ENCODE data around the gene CCKAR. TPM values are rescaled to one million over a fixed set of nuclear protein-coding genes. Genes with fewer than 3 reads are reported as not detected.

CCKAR gene
- total RNA-seq, 2 donors from 2014 or later = not detected

- no peaks in the 10 kb centered on the region for H3K36me3 ChIP-seq
- TF ChIP-seq CTCF (IDR thresholded peaks at IDR 0.05) = no peak
- DNase-seq (ENCODE audit: low spot score) = no peak
Observed at GRCh38 chr4:26450418-26450817, 39.9 kb downstream of the CCKAR start.

GRCh38 chr4:26447378-26447777, 42.9 kb downstream of the CCKAR start:
- Histone ChIP-seq H3K9me3 (peaks cover 0 to 4% of the 10 kb centered on the region in 2 donors), H3K27me3 (no peaks in the 10 kb centered on the region), H3K36me3 (no peaks in the 10 kb centered on the region), H3K4me3 (no peak overlapping the region), H3K27ac (no peak overlapping the region), H3K4me1 (no peaks in the 10 kb centered on the region)
- no peak for TF ChIP-seq CTCF (IDR thresholded peaks at IDR 0.05)
- no peak for DNase-seq (ENCODE audit: low spot score)

More at GRCh38 chr4:26450418-26450817, 39.9 kb downstream of the CCKAR start:
- H3K9me3 ChIP-seq = peaks cover 0 to 8% of the 10 kb centered on the region in 2 donors
- H3K27ac ChIP-seq = no peak overlapping the region
- no peaks in the 10 kb centered on the region for H3K27me3 ChIP-seq
- no peaks in the 10 kb centered on the region for H3K4me1 ChIP-seq
- H3K4me3 ChIP-seq = no peak overlapping the region

- Histone ChIP-seq H3K36me3 (no peaks in the 10 kb centered on the region), H3K27ac (no peak overlapping the region), H3K4me1 (peaks cover 0 to 8% of the 10 kb centered on the region in 2 donors), H3K9me3 (peaks cover 0 to 4% of the 10 kb centered on the region in 2 donors), H3K27me3 (no peaks in the 10 kb centered on the region), H3K4me3 (no peak overlapping the region)
- DNase-seq (ENCODE audit: low spot score) = no peak
- TF ChIP-seq CTCF (IDR thresholded peaks at IDR 0.05) = no peak
Observed at GRCh38 chr4:26441771-26442170, 48.5 kb downstream of the CCKAR start.

GRCh38 chr4:26441102-26441501, 49.2 kb downstream of the CCKAR start:
- no peak for DNase-seq (ENCODE audit: low spot score)
- peaks cover 0 to 8% of the 10 kb centered on the region in 2 donors for H3K4me1 ChIP-seq
- no peak overlapping the region for H3K4me3 ChIP-seq
- H3K27me3 ChIP-seq = no peaks in the 10 kb centered on the region
- H3K27ac ChIP-seq = no peak overlapping the region
- H3K9me3 ChIP-seq = peaks cover 0 to 4% of the 10 kb centered on the region in 2 donors
- no peak for TF ChIP-seq CTCF (IDR thresholded peaks at IDR 0.05)
- H3K36me3 ChIP-seq = no peaks in the 10 kb centered on the region

- no peaks in the 10 kb centered on the region for H3K27me3 ChIP-seq
Observed at GRCh38 chr4:26434030-26434639, 56.1 kb downstream of the CCKAR start.

More at GRCh38 chr4:26434030-26434639, 56.1 kb downstream of the CCKAR start:
- no peak overlapping the region for H3K4me3 ChIP-seq
- peaks cover 15% of the 10 kb centered on the region for H3K36me3 ChIP-seq
- DNase-seq (ENCODE audit: low spot score) = no peak
- TF ChIP-seq CTCF (IDR thresholded peaks at IDR 0.05) = no peak
- H3K9me3 ChIP-seq = no peaks in the 10 kb centered on the region
- no peak overlapping the region for H3K27ac ChIP-seq
- H3K4me1 ChIP-seq = no peaks in the 10 kb centered on the region

Data from right atrium auricular region (tissue), 2 donors.